Cerebellar cortex (tissue), 1 donor: ENCODE results near the gene ELF2.
"Not testable (repeated sequence)": the region's sequence is repeated elsewhere in the genome, so short reads cannot be mapped to it uniquely, and the experiment has no call there.

Source experiments
- DNase-seq: peaks from one replicate; pipeline ENCODE4 v3.0.0-alpha.2; 2015; ENCODE audit warnings: low spot score

Gene ELF2

GRCh38 chr4:139177049-139177868 lies at the start of gene ELF2:
ELF2 (minus strand) TSS chr4:139177218; CDS start chr4:139137701, 39,517 bp downstream.
- DNase-seq: peak; percentile 84

DNA sequence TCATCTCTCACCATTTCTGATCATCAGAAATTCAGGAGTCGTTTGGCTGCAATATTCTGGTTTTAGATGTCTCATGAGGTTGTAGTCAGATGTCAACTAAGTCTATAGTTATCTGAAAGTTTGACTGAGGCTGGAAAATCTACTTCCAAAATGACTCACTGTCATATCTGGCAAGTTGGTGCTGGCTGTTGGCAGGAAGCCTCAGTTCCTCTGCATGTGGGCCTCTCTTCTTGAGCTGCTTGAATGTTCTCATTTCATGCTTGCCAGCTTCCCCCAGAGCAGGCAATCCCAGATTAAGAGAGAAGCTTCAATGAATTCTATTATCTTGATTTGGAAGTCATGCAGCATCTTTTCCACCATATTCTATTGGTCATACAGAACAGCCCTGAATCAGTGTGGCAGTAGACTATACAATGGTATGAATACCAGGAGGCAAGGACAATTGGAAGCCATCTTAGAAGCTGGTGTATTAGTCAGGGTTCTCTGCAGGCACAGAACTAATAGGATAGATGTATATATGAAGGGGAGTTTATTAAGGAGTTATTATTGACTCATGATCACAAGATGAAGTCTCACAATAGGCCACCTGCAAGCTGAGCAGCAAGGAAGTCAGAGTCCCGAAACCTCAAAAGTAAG lies 46.8 kb upstream of the ELF2 start:
- DNase-seq: peak; percentile 52

GRCh38 chr4:139222215-139222614 lies 45.2 kb upstream of the ELF2 start:
- DNase-seq: no peak

- DNase-seq: no peak
Observed at GRCh38 chr4:139221687-139222086, 44.7 kb upstream of the ELF2 start.

DNA sequence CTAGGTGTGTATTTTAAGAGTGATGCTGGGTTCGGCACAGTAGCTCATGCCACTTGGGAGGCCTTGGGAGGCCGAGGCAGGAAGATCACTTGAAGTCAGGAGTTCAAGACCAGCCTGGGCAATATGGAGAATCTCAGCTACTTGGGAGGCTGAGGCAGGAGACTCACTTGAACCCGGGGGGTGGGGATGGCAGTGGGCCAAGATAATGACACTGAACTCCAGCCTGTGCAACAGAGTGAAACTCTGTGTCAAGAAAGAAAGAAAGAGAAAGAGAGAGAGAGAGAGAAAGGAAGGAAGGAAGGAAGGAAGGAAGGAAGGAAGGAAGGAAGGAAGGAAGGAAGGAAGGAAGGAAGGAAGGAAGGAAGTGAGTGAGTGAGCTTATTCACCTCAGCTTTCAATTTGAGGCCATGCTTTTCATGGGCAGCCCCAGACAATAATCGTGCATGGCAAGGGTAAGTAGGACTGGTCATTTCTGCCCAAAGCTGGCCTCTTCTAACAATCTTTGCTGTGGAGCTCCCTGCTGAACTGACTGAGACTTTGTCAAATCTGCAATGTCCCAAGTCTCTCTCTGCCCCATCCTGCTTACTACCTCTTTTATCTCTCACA lies 42.5 kb upstream of the ELF2 start:
- DNase-seq: no peak

- DNase-seq: no peak
Observed at GRCh38 chr4:139214039-139214534, 37.1 kb upstream of the ELF2 start.

DNA sequence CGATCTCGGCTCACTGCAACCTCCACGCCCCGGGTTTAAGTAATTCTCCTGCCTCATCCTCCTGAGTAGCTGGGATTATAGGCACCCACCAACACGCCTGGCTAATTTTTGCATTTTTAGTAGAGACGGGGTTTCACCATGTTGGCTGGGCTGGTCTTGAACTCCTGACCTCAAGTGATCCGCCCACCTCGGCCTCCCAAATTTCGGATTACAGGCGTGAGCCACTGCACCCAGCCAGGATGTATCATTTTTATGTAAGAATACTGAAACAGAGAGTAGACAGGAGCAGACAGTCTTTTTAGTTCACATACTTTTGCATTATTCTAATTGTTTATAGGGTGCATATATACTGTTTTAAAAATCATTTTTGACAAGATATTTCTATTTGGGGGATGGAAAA lies 36.6 kb upstream of the ELF2 start:
- DNase-seq: not testable (repeated sequence)

DNA sequence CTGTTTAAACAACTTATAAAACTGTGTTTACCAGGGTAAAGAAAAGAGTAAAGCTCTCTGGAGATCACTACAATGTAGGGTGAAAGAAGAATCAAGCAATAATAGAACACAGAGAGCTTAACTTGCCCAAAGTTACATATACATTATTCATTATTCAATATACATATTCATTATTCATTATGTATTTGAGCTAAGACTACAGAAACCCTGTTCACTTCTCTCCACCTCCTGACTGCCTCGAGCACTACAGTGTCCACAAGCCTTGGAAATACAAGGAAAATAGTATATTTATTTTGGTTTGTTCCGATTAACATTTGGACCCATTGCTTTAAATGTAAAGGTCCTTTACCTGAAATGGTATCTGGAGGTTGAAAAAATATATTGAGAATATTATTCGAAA lies 35.9 kb upstream of the ELF2 start:
- DNase-seq: no peak

DNA sequence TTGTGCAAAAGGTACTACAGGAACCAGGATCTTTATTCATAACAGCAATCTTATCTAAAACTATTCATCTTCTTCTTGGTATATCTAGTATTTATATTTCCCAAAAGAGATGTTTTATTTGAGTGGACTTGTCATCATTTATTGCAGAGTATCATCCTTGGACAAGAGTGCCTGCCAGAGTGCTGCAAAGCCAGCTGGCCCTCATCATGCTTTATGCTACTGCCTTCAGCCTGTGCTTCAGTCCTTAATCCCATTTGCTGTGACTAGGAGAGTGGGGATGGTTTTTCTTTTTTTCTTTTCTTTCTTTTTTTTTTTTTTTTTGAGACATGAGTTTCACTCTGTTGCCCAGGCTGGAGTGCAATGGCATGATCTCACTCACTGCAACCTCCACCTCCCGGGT lies 33.5 kb upstream of the ELF2 start:
- DNase-seq: no peak

- no peak for DNase-seq
Observed at GRCh38 chr4:139209470-139210063, 32.5 kb upstream of the ELF2 start.

GRCh38 chr4:139208404-139208945 lies 31.5 kb upstream of the ELF2 start:
- no peak for DNase-seq

DNA sequence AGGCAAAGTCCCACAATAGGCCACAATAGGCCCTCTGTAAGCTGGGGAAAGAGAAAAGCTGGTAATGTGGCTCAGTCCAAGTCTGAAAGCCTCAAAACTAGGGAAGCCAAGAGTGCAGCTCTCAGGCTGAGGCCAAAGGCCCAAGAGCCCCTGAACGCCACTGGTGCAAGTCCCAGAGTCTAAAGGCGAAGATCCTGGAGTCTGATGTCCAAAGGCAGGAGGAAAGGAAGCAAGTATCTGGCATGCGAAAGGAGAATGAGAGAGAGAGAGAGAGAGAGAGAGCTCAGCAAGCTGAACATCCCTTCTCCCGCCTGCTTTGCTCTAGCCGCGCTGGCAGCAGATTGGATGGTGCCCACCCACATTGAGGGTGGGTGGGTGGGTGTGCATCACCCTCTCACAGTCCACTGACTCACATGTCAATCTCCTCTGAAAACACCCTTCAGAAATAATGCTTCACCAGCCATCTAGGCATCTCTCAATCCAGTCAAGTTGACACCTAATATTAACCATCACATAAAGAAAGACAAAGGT lies 30.9 kb upstream of the ELF2 start:
- no peak for DNase-seq

GRCh38 chr4:139207247-139207646 lies 30.2 kb upstream of the ELF2 start:
- DNase-seq: no peak

DNA sequence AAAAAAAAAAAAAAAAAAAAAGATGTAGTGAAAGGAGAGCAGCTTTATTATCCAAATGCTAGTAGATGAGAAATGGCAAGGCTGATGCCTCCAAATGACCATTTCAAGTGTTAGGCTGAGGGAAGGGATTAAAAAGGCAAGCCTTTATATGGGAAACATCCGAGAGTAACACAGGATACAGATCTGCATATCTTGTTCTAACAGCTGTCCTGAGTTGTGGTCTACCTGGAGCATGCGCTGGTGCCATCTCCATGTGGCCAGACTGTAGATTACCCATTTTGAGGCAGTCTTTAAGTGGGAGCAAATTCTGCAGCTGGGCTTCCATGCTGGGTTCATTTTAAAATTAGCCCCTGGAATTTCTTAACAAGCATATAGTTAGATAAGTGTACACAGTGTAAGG lies 26.0 kb upstream of the ELF2 start:
- DNase-seq: no peak

DNA sequence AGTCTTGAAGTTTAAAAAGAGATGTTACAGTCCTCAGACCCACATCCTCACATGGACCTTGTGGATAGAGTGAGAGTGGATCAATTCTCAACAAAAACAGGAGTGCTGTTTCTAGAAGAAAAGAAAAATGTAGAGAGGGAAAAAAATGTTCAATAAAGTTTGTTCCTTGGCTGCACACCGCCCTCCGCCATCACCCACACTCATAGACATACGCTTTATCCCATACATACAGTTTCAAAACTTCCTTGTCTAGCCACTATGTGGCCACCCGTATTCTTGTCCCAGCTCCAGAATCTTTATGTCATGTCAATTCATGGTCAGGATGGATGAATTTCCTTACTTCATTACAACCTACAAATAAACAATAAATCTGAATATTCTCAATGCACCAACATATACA lies 23.5 kb upstream of the ELF2 start:
- DNase-seq: no peak

DNA sequence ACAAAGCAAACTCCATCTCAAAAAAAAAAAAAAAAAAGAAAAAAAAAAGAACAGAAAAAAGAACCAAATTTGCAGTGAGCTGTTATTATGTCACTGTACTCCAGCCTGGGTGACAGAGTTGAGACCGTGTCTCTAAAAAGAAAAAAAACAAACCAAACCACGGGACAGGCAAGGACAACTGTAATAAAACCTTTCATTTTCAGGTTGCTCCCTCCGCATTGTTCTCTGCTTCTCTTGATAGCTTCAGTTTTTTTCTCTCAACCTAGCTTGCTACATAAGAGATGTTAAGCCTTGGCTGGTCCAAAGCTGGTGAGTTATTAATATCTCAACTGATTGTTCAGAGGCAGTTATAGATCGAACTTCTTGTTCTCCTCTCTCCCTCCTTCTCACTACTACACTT lies 23.1 kb upstream of the ELF2 start:
- DNase-seq: no peak

- not testable (repeated sequence) for DNase-seq
Observed at GRCh38 chr4:139197214-139197613, 20.2 kb upstream of the ELF2 start.

- no peak for DNase-seq
Observed at GRCh38 chr4:139196462-139196861, 19.4 kb upstream of the ELF2 start.

- DNase-seq: peak; percentile 27
Observed at GRCh38 chr4:139191373-139191772, 14.4 kb upstream of the ELF2 start.

- no peak for DNase-seq
Observed at GRCh38 chr4:139189972-139190371, 13.0 kb upstream of the ELF2 start.

DNA sequence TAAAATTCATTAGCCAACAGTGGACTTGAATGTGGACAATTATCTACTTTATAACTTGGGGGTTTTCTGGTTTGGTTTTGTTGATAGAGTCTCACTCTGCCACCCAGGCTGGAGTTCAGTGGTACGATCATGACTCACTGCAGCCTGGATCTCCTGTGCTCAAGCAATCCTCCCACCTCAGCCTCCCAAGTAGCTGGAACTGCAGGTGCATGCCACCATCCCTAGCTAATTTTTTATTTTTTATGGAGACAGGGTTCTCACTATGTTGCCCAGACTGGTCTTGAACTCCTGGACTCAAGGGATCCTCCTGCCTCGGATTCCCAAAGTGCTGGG lies 12.4 kb upstream of the ELF2 start:
- DNase-seq: no peak
